GM19238 (cell line): ENCODE results near the gene ZNF581.
A peak's percentile ranks its signal among the peaks of the same experiment; 100 is the strongest.

ENCODE experiments used
- DNase-seq: peaks from one replicate; pipeline ENCODE4 v3.0.0; 2011; ENCODE audit warnings: low spot score; ENCODE audit not compliant: insufficient read length

Gene ZNF581

DNA sequence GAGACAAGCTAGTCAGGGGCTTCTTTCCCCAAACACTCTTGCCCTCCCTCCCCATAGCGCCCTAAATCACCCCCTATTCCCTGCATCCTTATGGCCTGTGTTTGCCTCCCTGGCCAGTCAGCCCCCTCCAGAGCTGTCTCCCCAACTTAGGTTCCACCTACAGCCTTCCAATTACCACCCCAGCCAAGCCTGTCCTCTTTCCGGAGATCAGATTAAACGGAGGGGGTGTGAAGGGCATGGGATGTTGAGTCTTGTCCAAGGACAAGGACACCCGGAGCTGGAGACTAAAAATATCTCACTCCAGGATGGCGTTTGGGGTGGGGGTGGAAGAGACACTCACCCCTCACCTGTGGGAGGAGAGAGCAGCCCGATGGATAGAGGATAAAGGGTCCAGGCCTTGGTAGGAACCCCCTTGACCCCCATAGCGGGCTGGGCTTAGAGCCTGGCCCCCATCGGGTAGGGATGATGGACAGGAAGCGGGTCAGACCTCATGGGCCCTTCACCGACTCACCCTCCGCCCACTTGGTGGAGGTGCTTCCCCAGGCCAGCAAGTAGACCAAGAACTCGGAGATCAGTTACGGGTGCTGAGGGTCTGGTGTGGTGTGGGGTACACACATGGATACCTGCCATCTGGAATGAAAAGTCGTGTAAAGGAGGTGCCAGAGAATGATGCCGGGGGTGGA, 32.0 kb upstream of the ZNF581 start:
- DNase-seq: no peak

DNA sequence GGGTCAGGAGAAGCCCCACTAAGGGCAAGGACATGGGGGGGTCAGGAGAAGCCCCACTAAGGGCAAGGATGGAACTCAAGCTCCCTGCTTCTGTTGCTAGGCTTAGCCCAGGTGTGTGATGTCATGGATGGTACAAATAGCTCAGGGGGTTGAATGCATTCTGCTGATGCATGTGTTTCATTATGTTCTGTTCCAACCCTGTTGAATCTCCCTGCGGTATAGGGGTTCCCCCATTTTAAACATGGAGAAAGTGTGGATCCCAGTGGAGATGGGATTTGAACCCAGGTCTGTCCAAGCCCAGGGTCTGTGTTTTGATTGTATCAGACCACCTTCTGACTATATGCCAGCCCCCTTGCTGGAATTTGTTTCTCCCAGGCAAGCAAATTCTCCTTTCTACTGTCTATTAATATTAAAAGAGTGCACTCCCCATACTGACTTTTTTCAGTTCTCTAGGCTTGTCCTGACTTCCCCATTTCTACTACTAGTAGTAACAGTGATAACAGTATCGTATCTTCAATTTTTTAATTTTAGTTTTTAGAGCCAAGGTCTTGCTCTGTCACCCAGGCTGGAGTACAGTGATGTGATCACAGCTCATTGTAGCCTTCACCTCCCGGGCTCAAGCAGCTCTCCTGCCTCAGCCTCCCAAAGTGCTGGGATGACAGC, 31.3 kb upstream of the ZNF581 start:
- no peak for DNase-seq

DNA sequence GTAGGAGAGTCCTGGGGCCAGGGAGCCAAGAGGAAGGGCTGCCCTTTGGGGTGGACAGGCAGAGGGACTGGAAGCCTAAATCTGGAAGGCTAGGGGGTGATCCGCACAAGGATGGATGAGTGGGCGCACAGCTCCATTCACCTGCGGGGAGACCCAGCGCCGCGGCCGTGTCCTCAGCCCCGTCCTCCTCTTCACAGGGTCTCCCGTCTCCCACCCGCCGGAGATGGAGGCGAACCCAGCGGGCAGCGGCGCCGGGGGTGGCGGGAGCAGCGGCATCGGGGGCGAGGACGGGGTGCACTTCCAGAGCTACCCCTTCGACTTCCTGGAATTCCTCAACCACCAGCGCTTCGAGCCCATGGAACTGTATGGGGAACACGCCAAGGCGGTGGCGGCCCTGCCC, 30.1 kb upstream of the ZNF581 start:
- no peak for DNase-seq

DNA sequence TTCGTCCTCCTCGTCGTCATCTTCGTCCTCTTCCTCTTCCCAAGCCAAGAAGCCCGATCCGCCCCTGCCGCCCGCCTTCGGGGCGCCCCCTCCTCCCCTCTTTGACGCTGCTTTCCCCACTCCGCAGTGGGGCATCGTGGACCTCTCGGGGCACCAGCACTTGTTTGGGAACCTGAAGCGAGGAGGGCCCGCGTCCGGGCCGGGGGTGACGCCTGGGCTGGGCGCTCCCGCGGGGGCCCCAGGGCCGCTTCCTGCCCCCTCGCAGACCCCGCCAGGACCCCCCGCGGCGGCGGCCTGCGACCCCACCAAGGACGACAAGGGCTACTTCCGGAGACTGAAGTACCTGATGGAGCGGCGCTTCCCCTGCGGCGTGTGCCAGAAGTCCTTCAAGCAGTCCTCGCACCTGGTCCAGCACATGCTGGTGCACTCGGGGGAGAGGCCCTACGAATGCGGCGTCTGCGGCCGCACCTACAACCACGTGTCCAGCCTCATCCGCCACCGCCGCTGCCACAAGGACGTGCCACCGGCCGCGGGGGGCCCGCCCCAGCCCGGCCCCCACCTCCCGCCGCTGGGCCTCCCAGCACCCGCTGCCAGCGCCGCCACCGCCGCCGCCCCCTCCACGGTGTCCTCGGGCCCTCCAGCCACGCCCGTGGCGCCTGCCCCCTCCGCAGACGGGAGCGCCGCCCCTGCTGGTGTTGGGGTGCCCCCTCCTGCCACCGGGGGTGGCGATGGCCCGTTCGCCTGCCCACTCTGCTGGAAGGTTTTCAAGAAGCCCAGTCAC, 29.3 kb upstream of the ZNF581 start:
- DNase-seq: no peak

DNA sequence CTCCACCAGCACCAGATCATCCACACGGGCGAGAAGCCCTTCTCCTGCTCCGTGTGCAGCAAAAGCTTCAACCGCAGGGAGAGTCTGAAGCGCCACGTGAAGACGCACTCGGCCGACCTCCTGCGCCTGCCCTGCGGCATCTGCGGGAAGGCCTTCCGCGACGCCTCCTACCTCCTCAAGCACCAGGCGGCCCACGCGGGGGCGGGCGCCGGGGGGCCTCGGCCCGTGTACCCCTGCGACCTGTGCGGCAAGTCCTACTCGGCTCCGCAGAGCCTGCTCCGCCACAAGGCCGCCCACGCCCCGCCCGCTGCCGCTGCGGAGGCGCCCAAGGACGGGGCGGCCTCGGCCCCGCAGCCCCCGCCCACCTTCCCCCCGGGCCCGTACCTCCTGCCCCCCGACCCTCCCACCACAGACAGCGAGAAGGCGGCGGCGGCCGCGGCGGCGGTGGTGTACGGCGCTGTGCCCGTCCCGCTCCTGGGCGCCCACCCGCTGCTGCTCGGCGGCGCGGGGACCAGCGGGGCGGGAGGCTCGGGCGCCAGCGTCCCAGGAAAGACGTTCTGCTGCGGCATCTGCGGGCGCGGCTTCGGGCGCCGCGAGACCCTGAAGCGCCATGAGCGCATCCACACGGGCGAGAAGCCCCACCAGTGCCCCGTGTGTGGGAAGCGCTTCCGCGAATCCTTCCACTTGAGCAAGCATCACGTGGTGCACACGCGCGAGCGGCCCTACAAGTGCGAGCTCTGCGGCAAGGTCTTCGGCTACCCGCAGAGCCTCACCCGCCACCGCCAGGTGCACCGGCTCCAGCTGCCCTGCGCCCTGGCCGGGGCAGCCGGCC, 28.5 kb upstream of the ZNF581 start:
- no peak for DNase-seq

DNA sequence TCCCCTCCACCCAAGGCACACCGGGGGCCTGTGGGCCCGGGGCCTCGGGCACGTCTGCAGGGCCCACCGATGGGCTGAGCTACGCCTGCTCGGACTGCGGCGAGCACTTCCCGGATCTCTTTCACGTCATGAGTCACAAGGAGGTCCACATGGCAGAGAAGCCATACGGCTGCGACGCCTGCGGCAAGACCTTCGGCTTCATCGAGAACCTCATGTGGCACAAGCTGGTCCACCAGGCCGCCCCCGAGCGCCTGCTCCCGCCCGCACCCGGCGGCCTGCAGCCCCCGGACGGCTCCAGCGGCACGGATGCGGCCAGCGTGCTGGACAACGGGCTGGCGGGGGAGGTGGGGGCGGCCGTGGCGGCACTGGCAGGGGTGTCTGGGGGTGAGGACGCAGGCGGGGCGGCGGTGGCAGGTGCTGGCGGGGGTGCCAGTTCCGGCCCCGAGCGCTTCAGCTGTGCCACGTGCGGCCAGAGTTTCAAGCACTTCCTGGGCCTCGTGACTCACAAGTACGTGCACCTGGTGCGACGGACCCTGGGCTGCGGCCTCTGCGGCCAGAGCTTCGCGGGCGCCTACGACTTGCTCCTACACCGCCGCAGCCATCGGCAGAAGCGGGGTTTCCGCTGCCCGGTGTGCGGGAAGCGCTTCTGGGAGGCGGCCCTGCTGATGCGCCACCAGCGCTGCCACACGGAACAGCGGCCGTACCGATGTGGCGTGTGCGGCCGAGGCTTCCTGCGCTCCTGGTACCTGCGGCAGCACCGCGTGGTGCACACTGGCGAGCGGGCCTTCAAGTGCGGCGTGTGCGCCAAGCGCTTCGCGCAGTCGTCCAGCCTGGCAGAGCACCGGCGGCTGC, 27.7 kb upstream of the ZNF581 start:
- DNase-seq: no peak

DNA sequence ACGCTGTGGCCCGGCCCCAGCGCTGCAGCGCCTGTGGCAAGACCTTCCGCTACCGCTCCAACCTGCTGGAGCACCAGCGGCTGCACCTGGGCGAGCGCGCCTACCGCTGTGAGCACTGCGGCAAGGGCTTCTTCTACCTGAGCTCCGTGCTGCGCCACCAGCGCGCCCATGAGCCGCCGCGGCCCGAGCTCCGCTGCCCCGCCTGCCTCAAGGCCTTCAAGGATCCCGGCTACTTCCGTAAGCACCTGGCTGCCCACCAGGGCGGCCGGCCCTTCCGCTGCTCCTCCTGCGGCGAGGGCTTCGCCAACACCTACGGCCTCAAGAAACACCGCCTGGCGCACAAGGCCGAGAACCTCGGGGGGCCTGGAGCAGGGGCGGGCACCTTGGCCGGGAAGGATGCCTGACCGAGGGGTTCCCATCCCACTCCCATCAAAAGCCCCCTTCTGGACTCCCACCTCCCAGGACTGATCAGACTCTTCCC, 27.0 kb upstream of the ZNF581 start:
- no peak for DNase-seq

DNA sequence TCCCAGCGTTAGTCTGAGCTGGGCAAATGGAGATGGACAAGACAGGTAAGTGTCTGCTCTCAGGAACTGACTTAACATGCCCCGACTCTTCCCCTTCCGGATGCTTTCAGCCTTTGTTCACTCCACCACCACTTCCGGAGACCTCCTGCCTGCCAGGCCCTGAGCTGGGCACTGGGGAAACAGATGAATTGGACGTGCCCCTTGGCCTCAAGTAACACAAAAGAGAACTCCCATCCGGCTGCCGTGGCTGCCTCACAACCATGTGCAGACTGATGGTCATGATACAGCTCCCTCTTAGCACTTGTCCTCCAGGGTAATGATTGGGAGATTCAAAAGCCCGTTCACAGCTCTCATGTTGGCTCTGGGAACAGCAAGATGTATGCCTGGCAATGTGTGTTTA, 26.0 kb upstream of the ZNF581 start:
- DNase-seq: no peak

DNA sequence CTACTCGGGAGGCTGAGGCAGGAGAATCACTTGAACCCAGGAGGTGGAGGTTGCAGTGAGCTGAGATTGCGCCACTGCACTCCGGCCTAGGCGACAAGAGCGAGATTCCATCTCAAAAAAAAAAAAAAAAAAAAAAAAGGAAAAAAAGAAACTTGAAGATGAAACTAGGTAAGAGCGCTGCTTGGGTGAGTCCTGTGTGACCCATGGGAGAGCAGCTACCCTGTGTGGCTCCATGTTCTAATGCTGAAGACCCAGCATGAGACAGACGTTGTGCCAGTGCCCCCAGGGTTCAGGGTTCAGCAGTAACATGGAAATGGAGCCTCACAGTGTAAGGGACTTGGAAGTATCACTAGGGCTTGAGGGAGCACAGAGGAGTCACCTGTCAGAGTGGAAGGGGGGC, 25.0 kb upstream of the ZNF581 start:
- DNase-seq: no peak

DNA sequence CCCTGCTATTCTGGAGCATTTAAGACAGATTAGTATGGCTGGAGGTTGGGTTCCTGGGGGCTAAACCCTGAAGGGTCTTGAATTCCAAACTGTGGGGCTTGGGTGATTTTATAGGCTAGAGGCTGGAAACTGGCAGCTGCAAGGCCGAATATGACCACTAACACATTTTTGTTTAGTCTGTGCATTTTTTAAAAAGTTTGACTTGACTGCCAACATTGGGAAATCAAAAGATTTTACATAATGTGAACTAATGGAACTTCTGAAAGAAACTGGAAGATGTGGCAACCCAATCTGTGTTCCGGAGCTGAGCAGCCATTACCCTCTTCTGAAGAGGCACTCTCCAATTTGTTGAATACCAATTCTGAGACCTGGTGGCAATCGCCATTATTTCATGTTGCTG, 24.2 kb upstream of the ZNF581 start:
- no peak for DNase-seq

DNA sequence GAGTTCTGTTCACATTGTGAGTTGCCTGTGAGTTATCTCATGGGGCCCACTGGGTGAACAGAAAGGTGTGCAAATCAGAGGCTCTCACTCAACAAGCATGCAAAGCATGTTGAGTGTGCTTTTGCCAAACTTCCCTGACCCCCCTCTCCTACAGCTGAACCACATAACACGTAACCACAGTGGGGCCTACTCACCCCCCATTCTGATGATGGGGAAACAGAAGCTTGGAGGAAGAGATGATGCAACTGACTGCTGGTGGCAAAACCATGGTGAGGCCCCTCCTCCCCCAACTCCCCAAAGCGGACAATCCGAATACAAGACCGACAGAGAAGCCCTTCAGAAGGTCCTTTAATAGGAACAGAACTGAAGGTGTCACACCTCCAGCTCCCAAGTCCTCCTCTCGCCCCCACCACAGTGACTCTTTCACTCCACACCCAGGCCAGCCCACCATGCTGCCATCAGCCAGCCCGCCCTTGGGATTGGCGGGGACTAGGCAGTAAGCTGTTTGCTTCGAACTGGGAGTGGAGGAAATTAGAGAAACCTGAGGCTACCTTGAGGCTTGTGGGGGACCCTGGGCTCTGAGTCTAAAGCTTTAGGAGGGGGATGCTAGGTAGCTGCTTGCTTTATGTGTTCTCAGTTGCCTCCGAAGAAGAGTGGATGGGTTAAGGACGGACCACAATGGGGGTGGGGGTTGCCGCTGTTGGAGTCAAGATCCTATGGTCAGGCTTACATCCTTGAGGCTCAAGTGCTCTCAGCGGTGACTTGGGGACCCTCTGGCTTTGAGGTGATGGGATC, 22.8 kb upstream of the ZNF581 start:
- no peak for DNase-seq

DNA sequence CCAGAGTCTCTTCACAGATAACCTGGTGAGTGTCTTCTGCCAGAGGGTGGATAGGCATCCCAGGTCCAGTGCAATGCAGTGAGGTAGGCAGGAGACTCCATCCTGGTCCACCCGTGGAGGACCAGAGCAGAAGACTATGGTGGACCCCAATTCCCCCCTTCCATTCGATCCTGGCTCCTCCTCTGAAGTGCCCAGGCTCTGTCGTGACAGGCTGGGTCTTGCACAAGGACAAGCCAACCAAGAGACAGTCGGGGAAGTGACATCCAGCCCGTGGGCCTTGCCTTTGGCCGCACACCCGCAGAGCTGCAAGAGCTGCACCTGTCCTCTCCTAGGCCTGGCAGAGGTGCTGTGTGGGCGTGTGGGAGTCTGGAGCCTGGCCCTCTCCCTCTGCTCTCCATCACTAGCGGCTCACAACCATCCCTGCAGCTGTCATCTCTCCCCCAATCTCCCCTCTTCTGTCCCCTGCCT, 22.2 kb upstream of the ZNF581 start:
- DNase-seq: no peak

DNA sequence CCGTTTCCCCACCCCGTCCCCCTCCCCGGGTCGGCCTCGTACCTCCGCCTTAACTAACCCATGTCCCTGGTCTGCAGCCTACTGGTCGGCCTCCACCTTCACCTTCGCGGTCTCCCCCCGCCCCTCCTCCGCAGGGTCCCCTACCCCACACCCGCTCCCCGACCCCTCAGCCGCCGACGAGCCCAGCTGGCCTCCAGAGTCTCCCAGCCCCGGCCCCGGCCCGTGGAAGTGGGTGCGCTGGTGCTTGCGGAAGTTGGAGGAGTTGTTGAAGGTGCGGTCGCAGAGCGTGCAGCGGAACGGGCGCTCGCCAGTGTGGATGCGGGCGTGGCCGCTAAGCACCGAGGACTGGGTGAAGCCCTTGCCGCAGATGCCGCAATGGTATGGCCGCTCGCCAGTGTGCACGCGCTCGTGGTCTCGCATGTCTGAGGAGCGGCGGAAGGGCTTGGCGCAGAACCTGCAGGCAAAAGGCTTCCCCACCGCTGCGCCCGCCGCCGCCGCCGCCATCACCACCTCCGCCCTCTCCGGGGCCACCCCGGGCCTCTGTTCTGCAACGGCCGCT, 21.7 kb upstream of the ZNF581 start:
- no peak for DNase-seq

DNA sequence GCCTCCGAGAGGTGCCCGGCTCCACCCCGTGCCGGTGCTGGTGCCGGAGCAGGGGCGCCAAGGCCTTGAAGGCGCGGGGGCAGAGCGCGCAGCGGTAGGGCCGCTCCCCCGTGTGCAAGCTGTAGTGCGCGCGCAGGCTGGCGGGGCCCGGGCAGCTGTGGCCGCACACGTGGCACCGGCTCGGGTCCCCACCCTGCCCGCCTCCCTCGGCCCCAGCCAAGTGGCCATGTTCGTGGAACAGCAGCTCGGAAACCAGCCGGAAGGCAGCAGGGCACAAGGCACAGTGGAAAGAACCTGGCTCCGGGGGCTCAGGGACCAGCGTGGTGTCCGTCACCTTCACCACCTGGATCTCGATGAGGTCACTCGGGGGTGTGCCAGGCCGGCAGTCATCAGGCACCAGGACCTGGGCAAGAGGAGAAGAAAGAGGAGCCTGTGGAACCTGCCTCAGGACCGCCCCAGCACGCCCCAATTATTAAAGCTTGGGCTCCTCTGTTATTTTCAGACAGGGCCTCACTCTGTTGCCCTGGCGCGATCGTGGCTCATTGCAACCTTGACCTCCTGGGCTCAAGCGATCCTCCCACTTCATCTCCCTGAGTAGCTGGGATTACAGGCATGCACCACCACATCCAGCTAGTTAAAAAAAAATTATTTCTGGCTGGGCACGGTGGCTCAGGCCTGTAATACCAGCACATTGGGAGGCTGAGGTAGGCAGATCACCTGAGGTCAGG, 21.0 kb upstream of the ZNF581 start:
- DNase-seq: no peak

DNA sequence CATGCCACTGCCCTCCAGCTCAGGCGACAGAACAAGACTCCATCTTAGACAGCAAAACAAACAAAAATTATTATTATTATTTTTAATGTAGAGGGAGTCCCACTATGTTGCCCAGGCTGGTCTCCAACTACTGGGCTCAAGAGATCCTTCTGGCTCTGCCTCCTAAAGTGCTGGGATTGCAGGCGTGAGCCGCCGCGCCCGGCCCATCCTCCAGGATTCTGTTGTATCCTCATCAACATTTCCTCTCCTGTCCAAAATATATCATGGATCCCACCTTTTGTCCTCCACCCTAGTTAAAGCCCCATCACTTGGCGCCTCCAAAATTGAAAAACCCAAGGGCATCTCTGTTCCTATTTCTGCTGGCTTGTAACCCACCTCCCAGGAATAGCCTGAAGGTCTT, 20.3 kb upstream of the ZNF581 start:
- no peak for DNase-seq

DNA sequence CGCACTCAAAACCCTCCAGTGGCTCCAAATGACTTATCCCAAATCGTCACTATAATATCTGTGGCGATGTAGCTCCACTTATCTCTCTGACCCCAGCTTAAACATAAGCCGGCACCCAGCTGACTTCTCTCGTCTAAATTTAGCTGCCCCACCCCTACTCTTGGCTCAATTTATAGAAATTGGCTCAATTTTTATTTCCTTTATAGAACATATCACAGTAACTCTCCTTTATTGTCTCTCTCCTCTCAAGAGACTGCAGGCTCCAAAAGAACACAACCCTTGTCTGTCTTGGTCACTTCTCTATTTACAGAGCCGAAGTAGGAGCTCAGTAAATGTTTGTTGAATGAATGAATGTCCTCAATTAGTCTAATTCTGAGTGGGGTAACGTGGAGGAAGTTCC, 19.9 kb upstream of the ZNF581 start:
- DNase-seq: no peak

DNA sequence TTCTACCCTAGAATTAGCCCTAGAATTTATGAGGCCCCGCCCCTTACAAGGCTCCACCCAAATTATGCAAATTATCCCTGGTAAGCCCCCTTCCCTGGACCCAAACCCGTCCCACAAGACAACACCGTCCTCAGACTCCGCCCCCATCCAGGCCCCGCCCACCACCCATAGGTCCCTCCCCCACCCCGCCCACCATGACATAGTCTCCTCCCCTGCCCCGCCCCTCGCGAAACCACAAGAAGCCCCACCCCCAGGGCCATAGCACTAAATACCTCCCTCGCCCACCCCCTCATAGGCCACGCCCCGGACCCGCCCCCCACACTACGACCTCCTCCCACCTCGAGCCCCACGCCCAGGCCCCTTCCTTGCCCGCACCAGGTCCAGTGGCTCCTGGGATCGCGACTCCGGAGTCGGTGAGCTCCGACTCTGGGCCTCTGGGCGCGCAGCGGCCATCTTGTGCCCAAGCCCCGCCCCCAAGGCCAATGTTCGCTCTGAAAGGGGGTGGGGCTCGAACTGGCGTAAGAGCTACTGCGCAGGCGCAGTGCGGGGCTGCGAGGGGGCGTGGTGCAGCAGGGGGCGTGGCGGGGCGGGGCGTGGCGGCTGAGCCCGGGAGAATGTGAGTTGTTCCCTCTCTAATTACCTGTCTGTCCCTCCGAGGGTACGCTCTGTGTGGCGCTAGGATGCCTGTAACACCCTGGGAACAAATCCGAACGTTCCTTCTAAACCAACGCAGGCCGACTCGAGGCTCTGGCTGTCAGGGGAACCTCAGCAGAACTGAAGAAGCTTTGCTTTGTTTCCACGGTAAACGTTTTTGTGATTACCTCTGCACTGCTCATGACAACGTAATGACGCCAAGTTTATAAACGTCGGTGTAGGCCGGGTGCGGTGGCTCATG, 19.1 kb upstream of the ZNF581 start, which contains the start of gene ZNF784:
ZNF784 (minus strand) TSS at position 458 of the 895 bp plus-strand sequence; CDS start at position 453, 5 bp downstream.
- DNase-seq: peak; percentile 90

DNA sequence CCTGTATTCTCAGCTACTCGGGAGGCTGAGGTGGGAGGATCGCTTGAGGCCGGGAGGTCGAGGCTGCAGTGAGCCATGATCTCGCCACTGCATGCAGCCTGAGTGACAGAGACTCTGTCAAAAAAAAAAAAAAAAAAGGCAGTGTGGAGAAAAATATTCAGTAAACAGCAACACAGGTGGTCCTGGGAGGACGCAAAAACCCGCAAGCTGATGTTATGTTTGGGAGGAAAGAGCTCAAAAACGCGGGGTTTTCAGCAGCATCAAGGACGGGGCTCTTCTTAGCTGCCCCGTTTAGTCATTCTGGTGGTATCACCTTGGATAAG, 18.5 kb upstream of the ZNF581 start:
- DNase-seq: no peak
